Measurements from ENCODE around the gene IL1RAPL1.
"Not testable (repeated sequence)": the region's sequence is repeated elsewhere in the genome, so short reads cannot be mapped to it uniquely, and the experiment has no call there.

The IL1RAPL1 gene

GRCh38 chrX:28800671-28801070 is 213.4 kb downstream of the IL1RAPL1 start:
- DNase-seq: not testable (repeated sequence)

GRCh38 chrX:28802625-28803024 is 215.4 kb downstream of the IL1RAPL1 start:
- DNase-seq: no peak

GRCh38 chrX:28835991-28836390 is 248.7 kb downstream of the IL1RAPL1 start:
- DNase-seq: no peak

GRCh38 chrX:28843817-28844216 is 256.6 kb downstream of the IL1RAPL1 start:
- DNase-seq: no peak

- DNase-seq: no peak
Observed at GRCh38 chrX:28847423-28847822, 260.2 kb downstream of the IL1RAPL1 start.

- DNase-seq: no peak
Observed at GRCh38 chrX:28848707-28849106, 261.5 kb downstream of the IL1RAPL1 start.

- no peak for DNase-seq
Observed at GRCh38 chrX:28850955-28851354, 263.7 kb downstream of the IL1RAPL1 start.

- no peak for DNase-seq
Observed at GRCh38 chrX:28851871-28852270, 264.6 kb downstream of the IL1RAPL1 start.

- DNase-seq: no peak
Observed at GRCh38 chrX:28854637-28855036, 267.4 kb downstream of the IL1RAPL1 start.

GRCh38 chrX:28876408-28876807 is 289.2 kb downstream of the IL1RAPL1 start:
- DNase-seq: no peak

- no peak for DNase-seq
Observed at GRCh38 chrX:28876901-28877300, 289.7 kb downstream of the IL1RAPL1 start.

- DNase-seq: no peak
Observed at GRCh38 chrX:28880136-28880535, 292.9 kb downstream of the IL1RAPL1 start.

- no peak for DNase-seq
Observed at GRCh38 chrX:28884823-28885222, 297.6 kb downstream of the IL1RAPL1 start.

- DNase-seq: no peak
Observed at GRCh38 chrX:28888416-28888815, 301.2 kb downstream of the IL1RAPL1 start.

- DNase-seq: no peak
Observed at GRCh38 chrX:28889591-28890090, 302.4 kb downstream of the IL1RAPL1 start.

- DNase-seq: no peak
Observed at GRCh38 chrX:28901637-28902036, 314.4 kb downstream of the IL1RAPL1 start.

- no peak for DNase-seq
Observed at GRCh38 chrX:28910487-28910886, 323.2 kb downstream of the IL1RAPL1 start.

- DNase-seq: no peak
Observed at GRCh38 chrX:28920153-28920943, 333.1 kb downstream of the IL1RAPL1 start.

GRCh38 chrX:28922106-28922505 is 334.9 kb downstream of the IL1RAPL1 start:
- no peak for DNase-seq

GRCh38 chrX:28946846-28947245 is 359.6 kb downstream of the IL1RAPL1 start:
- no peak for DNase-seq

- no peak for DNase-seq
Observed at GRCh38 chrX:28960063-28960462, 372.8 kb downstream of the IL1RAPL1 start.

- no peak for DNase-seq
Observed at GRCh38 chrX:28966331-28966730, 379.1 kb downstream of the IL1RAPL1 start.

GRCh38 chrX:28969126-28969525 is 381.9 kb downstream of the IL1RAPL1 start:
- DNase-seq: no peak

GRCh38 chrX:28979877-28980276 is 392.6 kb downstream of the IL1RAPL1 start:
- DNase-seq: no peak

- no peak for DNase-seq
Observed at GRCh38 chrX:28981952-28982351, 394.7 kb downstream of the IL1RAPL1 start.

Data from CD4-positive, alpha-beta T cell treated with Interleukin-17A for 1 hour (primary cell).